ENCODE measurements around the gene PLAU.
A peak's percentile ranks its signal among the peaks of the same experiment; 100 is the strongest.

PLAU gene

DNA sequence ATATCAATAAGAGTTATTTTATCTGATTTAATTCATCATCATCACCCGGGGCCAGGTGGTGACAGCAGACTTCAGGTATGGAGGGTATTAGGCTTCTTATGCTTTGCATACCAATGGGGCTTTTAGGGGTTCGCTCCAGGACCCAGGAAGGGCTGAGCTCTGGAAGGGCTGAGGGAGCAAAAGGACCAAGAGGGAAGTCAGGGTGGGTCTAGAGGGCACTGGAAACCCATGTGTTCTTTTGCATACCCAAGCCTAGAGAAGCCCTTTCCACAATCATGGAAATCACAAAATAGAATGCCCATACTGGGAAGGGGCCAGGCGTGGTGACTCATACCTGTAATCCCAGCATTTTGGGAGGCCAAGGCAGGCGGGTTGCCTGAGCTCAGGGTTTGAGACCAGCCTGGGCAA, 56.1 kb downstream of the PLAU start:
- Histone ChIP-seq H3K27ac (peak overlapping the region; percentile 90), H3K4me3 (no peak overlapping the region)
- DNase-seq (ENCODE audit: low spot score) = no peak
- TF ChIP-seq, protein P1, sequence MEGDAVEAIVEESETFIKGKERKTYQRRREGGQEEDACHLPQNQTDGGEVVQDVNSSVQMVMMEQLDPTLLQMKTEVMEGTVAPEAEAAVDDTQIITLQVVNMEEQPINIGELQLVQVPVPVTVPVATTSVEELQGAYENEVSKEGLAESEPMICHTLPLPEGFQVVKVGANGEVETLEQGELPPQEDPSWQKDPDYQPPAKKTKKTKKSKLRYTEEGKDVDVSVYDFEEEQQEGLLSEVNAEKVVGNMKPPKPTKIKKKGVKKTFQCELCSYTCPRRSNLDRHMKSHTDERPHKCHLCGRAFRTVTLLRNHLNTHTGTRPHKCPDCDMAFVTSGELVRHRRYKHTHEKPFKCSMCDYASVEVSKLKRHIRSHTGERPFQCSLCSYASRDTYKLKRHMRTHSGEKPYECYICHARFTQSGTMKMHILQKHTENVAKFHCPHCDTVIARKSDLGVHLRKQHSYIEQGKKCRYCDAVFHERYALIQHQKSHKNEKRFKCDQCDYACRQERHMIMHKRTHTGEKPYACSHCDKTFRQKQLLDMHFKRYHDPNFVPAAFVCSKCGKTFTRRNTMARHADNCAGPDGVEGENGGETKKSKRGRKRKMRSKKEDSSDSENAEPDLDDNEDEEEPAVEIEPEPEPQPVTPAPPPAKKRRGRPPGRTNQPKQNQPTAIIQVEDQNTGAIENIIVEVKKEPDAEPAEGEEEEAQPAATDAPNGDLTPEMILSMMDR (IDR thresholded peaks at IDR 0.05) = no peak

All from coronary artery (tissue), 2 donors.